Neutrophil (primary cell): ENCODE measurements around the gene DZIP1L.

ENCODE experiments used
- H3K27ac ChIP-seq: fragments of 200-600 bp; sonication (generic); 2 replicates; pipeline ENCODE4 v1.5.1; 2016; ENCODE audit warnings: mild to moderate bottlenecking, moderate library complexity
- H3K27me3 ChIP-seq: fragments of 200-600 bp; sonication (generic); 2 replicates; pipeline ENCODE4 v1.6.0; 2016; ENCODE audit warnings: mild to moderate bottlenecking
- H3K36me3 ChIP-seq: fragments of 200-600 bp; sonication (generic); 2 replicates; pipeline ENCODE4 v1.5.1; 2017
- H3K4me1 ChIP-seq, 2 experiments: fragments of 200-600 bp in 1 of 2; sonication (generic) in 1 of 2; 1 replicate in 1 of 2; 2 replicates in 1 of 2; pipeline versions ENCODE4 v1.5.1 to v1.6.1; 2013 to 2016; ENCODE audit warnings: low read depth in 1 of 2, low read length in 1 of 2, mild to moderate bottlenecking in 1 of 2, moderate library complexity in 1 of 2; ENCODE audit not compliant: control insufficient read depth in 1 of 2, insufficient read depth in 1 of 2
- H3K4me3 ChIP-seq, 2 experiments: fragments of 200-600 bp in 1 of 2; sonication (generic) in 1 of 2; 1 replicate in 1 of 2; 2 replicates in 1 of 2; pipeline ENCODE4 v1.5.1; 2013 to 2016; ENCODE audit warnings: low read depth in 1 of 2, low read length in 1 of 2, mild to moderate bottlenecking in 1 of 2, moderate library complexity in 1 of 2
- H3K9me3 ChIP-seq: fragments of 200-600 bp; sonication (generic); 2 replicates; pipeline ENCODE4 v1.5.1; 2016
- CTCF ChIP-seq: fragments of 200-600 bp; sonication (generic); IDR thresholded peaks from 2 replicates; pipeline ENCODE4 v1.5.1; 2016; ENCODE audit warnings: antibody characterized with exemption

The DZIP1L gene

GRCh38 chr3:138072796-138073195 lies 42.6 kb downstream of the DZIP1L start:
- peaks cover 61% of the 10 kb centered on the region for H3K36me3 ChIP-seq
- H3K27me3 ChIP-seq, result no peaks in the 10 kb centered on the region
- no peak overlapping the region for H3K27ac ChIP-seq
- peaks cover 7 to 10% of the 10 kb centered on the region in 2 experiments for H3K4me1 ChIP-seq
- H3K9me3 ChIP-seq, result no peaks in the 10 kb centered on the region
- H3K4me3 ChIP-seq, result no peak overlapping the region
- no peak for TF ChIP-seq CTCF

DNA sequence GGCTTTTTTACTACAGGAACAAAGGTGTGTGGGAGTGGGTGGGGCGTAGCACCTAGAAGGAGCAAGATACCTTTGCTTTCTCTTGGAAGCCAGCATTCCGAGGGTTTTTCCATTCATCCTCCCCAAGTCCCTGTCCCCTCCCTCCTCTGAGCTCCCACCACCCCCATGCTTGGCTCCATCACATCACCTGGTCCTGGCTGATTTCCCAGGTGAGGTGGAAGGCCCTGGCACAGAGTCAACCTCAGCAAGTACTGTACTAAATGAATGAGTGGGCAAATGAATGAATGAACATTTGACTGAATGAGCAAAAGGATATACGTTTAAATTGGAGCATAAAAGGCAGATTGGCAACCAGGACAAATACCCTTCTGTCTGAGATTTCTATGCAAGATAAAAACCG lies 45.4 kb downstream of the DZIP1L start:
- Histone ChIP-seq H3K27me3 (no peaks in the 10 kb centered on the region), H3K9me3 (no peaks in the 10 kb centered on the region), H3K4me1 (peaks cover 35 to 38% of the 10 kb centered on the region in 2 experiments), H3K4me3 (no peak overlapping the region), H3K36me3 (peaks cover 36% of the 10 kb centered on the region), H3K27ac (no peak overlapping the region)
- no peak for TF ChIP-seq CTCF

DNA sequence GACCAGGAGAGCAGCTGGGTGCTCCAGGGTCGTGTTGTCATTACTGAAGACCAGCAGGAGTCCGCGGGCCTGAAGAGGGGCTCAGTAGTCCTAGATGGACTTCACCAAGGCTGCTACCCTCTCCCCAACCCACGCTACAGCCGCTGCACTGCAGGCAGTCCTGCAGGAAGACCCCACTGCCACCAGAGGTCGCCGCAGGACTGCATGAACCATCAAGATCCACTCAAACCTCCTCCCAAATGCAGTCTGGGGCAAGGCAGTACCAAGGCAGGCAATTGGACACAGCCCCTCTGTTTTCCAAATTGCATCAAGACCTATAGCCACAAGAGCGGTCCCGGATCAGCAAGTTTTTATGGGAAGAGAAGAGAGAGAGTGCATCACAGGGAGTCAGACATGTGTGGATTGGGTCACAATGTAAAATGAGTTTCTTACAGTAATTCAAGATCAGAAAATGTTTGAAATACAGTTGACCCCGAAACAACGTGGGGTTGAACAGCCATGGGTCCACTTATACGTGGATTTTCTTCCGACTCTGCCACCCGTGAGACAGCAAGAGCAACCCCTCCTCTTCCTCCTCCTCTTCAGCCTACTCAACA lies 46.7 kb downstream of the DZIP1L start:
- H3K9me3 ChIP-seq, result no peaks in the 10 kb centered on the region
- no peak overlapping the region for H3K4me3 ChIP-seq
- TF ChIP-seq CTCF, result peak; percentile 96
- H3K4me1 ChIP-seq, result peaks cover 48 to 51% of the 10 kb centered on the region in 2 experiments
- H3K27me3 ChIP-seq, result no peaks in the 10 kb centered on the region
- H3K36me3 ChIP-seq, result peaks cover 36% of the 10 kb centered on the region
- H3K27ac ChIP-seq, result no peak overlapping the region

- H3K4me1 ChIP-seq, result peaks cover 52 to 57% of the 10 kb centered on the region in 2 experiments
- no peak overlapping the region for H3K4me3 ChIP-seq
- H3K27ac ChIP-seq, result peak overlapping the region; percentile 64
- no peaks in the 10 kb centered on the region for H3K9me3 ChIP-seq
- H3K36me3 ChIP-seq, result peaks cover 36% of the 10 kb centered on the region
- no peaks in the 10 kb centered on the region for H3K27me3 ChIP-seq
- TF ChIP-seq CTCF, result no peak
Measured at GRCh38 chr3:138068046-138068445, 47.4 kb downstream of the DZIP1L start.

DNA sequence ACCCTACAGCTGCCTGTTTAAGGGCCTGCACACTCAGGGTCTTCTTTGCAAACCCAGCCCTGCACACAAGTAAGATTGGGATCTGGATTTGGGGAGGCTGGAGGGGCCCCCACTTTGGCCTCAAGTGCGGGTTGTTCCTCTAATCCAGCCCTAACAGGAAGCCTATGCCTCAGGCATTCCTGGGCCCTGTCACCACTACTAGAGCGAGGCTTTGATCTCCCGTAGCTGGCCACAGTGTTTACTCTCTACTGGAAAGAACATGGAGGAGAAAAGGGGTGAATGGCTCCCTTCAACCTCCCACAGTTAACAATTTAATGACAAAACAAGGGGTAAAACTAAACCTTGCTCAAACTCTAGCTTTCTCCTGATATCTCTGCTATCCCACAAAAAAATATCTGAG lies 48.4 kb downstream of the DZIP1L start:
- H3K9me3 ChIP-seq, result no peaks in the 10 kb centered on the region
- no peak overlapping the region for H3K4me3 ChIP-seq
- peaks cover 36% of the 10 kb centered on the region for H3K36me3 ChIP-seq
- TF ChIP-seq CTCF, result no peak
- peaks cover 52 to 64% of the 10 kb centered on the region in 2 experiments for H3K4me1 ChIP-seq
- peak overlapping the region; percentile 64 for H3K27ac ChIP-seq
- no peaks in the 10 kb centered on the region for H3K27me3 ChIP-seq
